GM12878 (cell line): ENCODE results near the gene VEGFA. TPM values are rescaled to one million over a fixed set of nuclear protein-coding genes. Genes with fewer than 3 reads are reported as not detected.

Experiments
- ATAC-seq: fragments of 200-7000 bp; cut with Tn5 transposase; 3 replicates; pipeline ENCODE4 v1.9.1; 2020; ENCODE audit warnings: mild to moderate bottlenecking, moderate library complexity
- BruUV-seq: library from RNA; stranded (reverse); fragments of 400-500 nt; replicated peaks from 2 replicates; lab custom pipeline; 2021; lab: Mats Ljungman, UMichigan
- CTCF ChIA-PET: fragments of 300-600 bp; sonication (Branson Sonifier 250); formaldehyde crosslinking; extraction: SDS; loops from one replicate; lab custom pipeline; 2021; ENCODE audit warnings: inconsistent platforms; lab: Yijun Ruan, JAX
- POLR2A ChIA-PET: fragments of 350-600 bp; formaldehyde crosslinking; extraction: SDS; loops from one replicate; lab custom pipeline; 2021; ENCODE audit warnings: inconsistent platforms; lab: Charles Lee
- RAD21 ChIA-PET: fragments of 300-600 bp; sonication (Branson Sonifier 250); formaldehyde crosslinking; loops from one replicate; lab custom pipeline; 2023; ENCODE audit warnings: antibody characterized with exemption; ENCODE audit not compliant: unreplicated experiment; lab: Charles Lee
- SMC1A ChIA-PET: fragments of 300-600 bp; sonication (Branson Sonifier 250); formaldehyde crosslinking; loops from one replicate; lab custom pipeline; 2023; ENCODE audit not compliant: unreplicated experiment, uncharacterized antibody; lab: Charles Lee
- DNase-seq: peaks from one replicate; pipeline ENCODE4 v3.0.0-alpha.2; 2011; ENCODE audit warnings: low read depth, low spot score
- FAIRE-seq: peaks from 3 replicates; lab custom pipeline; 2011; peaks lifted over from hg19 to GRCh38; lab: Jason Lieb, UNC
- H2AFZ ChIP-seq: 2 replicates; pipeline ENCODE4 v1.6.0; 2011; ENCODE audit warnings: low read depth, low read length, control low read depth; ENCODE audit not compliant: control insufficient read depth
- H3K27ac ChIP-seq: 2 replicates; pipeline ENCODE4 v1.5.1; 2011; ENCODE audit warnings: control low read depth; ENCODE audit not compliant: control insufficient read depth, insufficient read depth
- H3K27me3 ChIP-seq, 2 experiments: replicated peaks in 1 of 2; 2 replicates each; pipeline versions ENCODE4 v1.6.0 to v1.6.1; 2011; ENCODE audit warnings: low read length in 1 of 2; ENCODE audit not compliant: control insufficient read depth in 2 of 2, insufficient read depth in 2 of 2
- H3K36me3 ChIP-seq, 2 experiments: 2 replicates each; pipeline ENCODE4 v1.5.1; 2011; ENCODE audit warnings: low read length in 1 of 2; ENCODE audit not compliant: control insufficient read depth in 2 of 2, insufficient read depth in 2 of 2
- H3K4me1 ChIP-seq: 2 replicates; pipeline ENCODE4 v1.6.1; 2011; ENCODE audit warnings: mild to moderate bottlenecking, low read length, moderate library complexity, mixed read lengths; ENCODE audit not compliant: control insufficient read depth, insufficient read depth
- H3K4me2 ChIP-seq: 2 replicates; pipeline ENCODE4 v1.6.0; 2011; ENCODE audit warnings: control low read depth; ENCODE audit not compliant: control insufficient read depth, insufficient read depth
- H3K4me3 ChIP-seq: fragments of 200-600 bp; sonication (generic); 2 replicates; pipeline ENCODE4 v1.5.1; 2016
- H3K79me2 ChIP-seq: 2 replicates; pipeline ENCODE4 v1.6.0; 2011; ENCODE audit warnings: low read length; ENCODE audit not compliant: control insufficient read depth, insufficient read depth
- H3K9ac ChIP-seq: 2 replicates; pipeline ENCODE4 v1.8.0; 2011; ENCODE audit warnings: low read length, control low read depth, mixed read lengths; ENCODE audit not compliant: control insufficient read depth, insufficient read depth
- H3K9me3 ChIP-seq: replicated peaks from 3 replicates; pipeline ENCODE4 v1.5.1; 2011; ENCODE audit warnings: mild to moderate bottlenecking, low read length; ENCODE audit not compliant: control insufficient read depth, insufficient read depth
- H4K20me1 ChIP-seq: 2 replicates; pipeline ENCODE4 v1.6.0; 2011; ENCODE audit not compliant: control insufficient read depth, insufficient read depth
- ATF7 ChIP-seq: fragments of 450-650 bp; IDR thresholded peaks from 2 replicates; pipeline ENCODE4 v1.6.1; 2016; ENCODE audit warnings: low read depth, mild to moderate bottlenecking
- BACH1 ChIP-seq: fragments of 450-650 bp; IDR thresholded peaks from 2 replicates; pipeline ENCODE4 v1.6.1; 2017; ENCODE audit warnings: mild to moderate bottlenecking, borderline replicate concordance
- CEBPB ChIP-seq, 2 experiments: fragments of 150-350 bp in 1 of 2; IDR thresholded peaks; 2 replicates each; pipeline ENCODE4 v1.6.1; 2012 to 2014; ENCODE audit warnings: low read depth in 2 of 2, low read length in 2 of 2, borderline replicate concordance in 1 of 2, inconsistent platforms in 1 of 2
- DPF2 ChIP-seq: fragments of 450-650 bp; IDR thresholded peaks from 2 replicates; pipeline ENCODE4 v1.6.1; 2017; ENCODE audit warnings: mild to moderate bottlenecking
- EED ChIP-seq: sonication (generic); IDR thresholded peaks from 2 replicates; pipeline ENCODE4 v1.6.1; 2016; ENCODE audit warnings: antibody characterized with exemption, low read depth
- HDGF ChIP-seq: fragments of 450-650 bp; IDR thresholded peaks from 2 replicates; pipeline ENCODE4 v1.6.1; 2016; ENCODE audit warnings: antibody characterized with exemption
- IKZF2 ChIP-seq, 2 experiments: fragments of 450-650 bp; IDR thresholded peaks; 2 replicates each; pipeline ENCODE4 v1.6.1; 2017; ENCODE audit warnings: mild to moderate bottlenecking in 2 of 2, moderate library complexity in 2 of 2
- LARP7 ChIP-seq: fragments of 450-650 bp; IDR thresholded peaks from 2 replicates; pipeline ENCODE4 v1.6.1; 2017; ENCODE audit warnings: mild to moderate bottlenecking
- MEF2B ChIP-seq: fragments of 450-650 bp; IDR thresholded peaks from 2 replicates; pipeline ENCODE4 v1.6.1; 2018; ENCODE audit warnings: mild to moderate bottlenecking, moderate library complexity; ENCODE audit not compliant: partially characterized antibody, poor library complexity, severe bottlenecking
- NR2F1 ChIP-seq: fragments of 450-650 bp; conservative IDR thresholded peaks from 2 replicates; pipeline ENCODE4 v1.6.1; 2017; ENCODE audit warnings: mild to moderate bottlenecking
- POLR2A ChIP-seq: IDR thresholded peaks from 2 replicates; pipeline ENCODE4 v1.6.1; 2011; ENCODE audit warnings: low read depth, mild to moderate bottlenecking, low read length
- RAD51 ChIP-seq: fragments of 450-650 bp; IDR thresholded peaks from 2 replicates; pipeline ENCODE4 v1.6.1; 2016; ENCODE audit warnings: moderate library complexity, mild to moderate bottlenecking, inconsistent platforms
- SIN3A ChIP-seq: IDR thresholded peaks from 2 replicates; pipeline ENCODE4 v1.6.1; 2012; ENCODE audit warnings: low read depth, low read length, improper control_type of control experiment
- SMARCA5 ChIP-seq: fragments of 450-650 bp; IDR thresholded peaks from 2 replicates; pipeline ENCODE4 v1.6.1; 2017; ENCODE audit warnings: mild to moderate bottlenecking
- YY1 ChIP-seq: IDR thresholded peaks from 2 replicates; pipeline ENCODE4 v1.6.1; 2011; ENCODE audit warnings: low read depth, mild to moderate bottlenecking, low read length
- WGBS: methylation state at CpG from one replicate; pipeline ENCODE4 v1.1.6; 2016; ENCODE audit warnings: low lambda C conversion rate; ENCODE audit not compliant: insufficient replicate concordance, insufficient coverage; ENCODE audit errors: missing lambda C conversion rate; 5-methylcytosine and 5-hydroxymethylcytosine counted together
- in situ Hi-C: fragments of 300-500 bp; cut with MboI; formaldehyde crosslinking; loops from 9 replicates; pipeline ENCODE4 v1.14.3; 2018; ENCODE audit warnings: mixed read lengths
- intact Hi-C: fragments of 100-400 bp; cut with micrococcal nuclease; formaldehyde crosslinking; loops from one replicate; pipeline ENCODE4 v1.14.2; 2022; ENCODE audit not compliant: unreplicated experiment
- polyA plus RNA-seq, 11 experiments: library from polyadenylated mRNA; depleted of rRNA in 4 of 11; unstranded in 6 of 11; stranded (reverse) in 5 of 11; fragments of >200 nt; fragmentation: Nextera tagmentation in 4 of 11; fragmentation: Illumina TruSeq in 1 of 11; extraction: Ambion mirVana in 4 of 11; extraction: Trizol in 1 of 11; gene quantifications; 1 replicate in 1 of 11; 2 replicates in 10 of 11; pipeline versions ENCODE4 v1.2.1 to v1.2.3, GENCODE V29; 2011 to 2016; ENCODE audit warnings: inconsistent platforms in 2 of 11, missing spikeins in 2 of 11, low read depth in 1 of 11
- total RNA-seq, 4 experiments: library from RNA; depleted of rRNA in 3 of 4; stranded (reverse); fragments of >200 nt in 3 of 4; fragmentation: Illumina TruSeq in 1 of 4; extraction: Trizol in 1 of 4; gene quantifications; 2 replicates each; pipeline versions ENCODE4 v1.2.1 to v1.2.3, GENCODE V29; 2013 to 2021
- TF ChIP-seq, protein P1 (sequence below): IDR thresholded peaks from 2 replicates; pipeline ENCODE4 v1.6.1; 2011; ENCODE audit warnings: borderline replicate concordance, low read depth, mild to moderate bottlenecking, moderate library complexity, mixed read lengths, low read length; ENCODE audit not compliant: insufficient read depth; ENCODE audit errors: extremely low read length
- TF ChIP-seq, protein P2 (sequence below): IDR thresholded peaks from 2 replicates; pipeline ENCODE4 v1.6.1; 2011; ENCODE audit warnings: low read depth, low read length, improper control_type of control experiment, borderline replicate concordance

Gene VEGFA
- total and polyA plus RNA-seq, 10 of the 15 experiments (the other 5 are each of a cell fraction or from before 2014, with no cell fraction given) = 0.96 to 140 (median 16.9) TPM

DNA sequence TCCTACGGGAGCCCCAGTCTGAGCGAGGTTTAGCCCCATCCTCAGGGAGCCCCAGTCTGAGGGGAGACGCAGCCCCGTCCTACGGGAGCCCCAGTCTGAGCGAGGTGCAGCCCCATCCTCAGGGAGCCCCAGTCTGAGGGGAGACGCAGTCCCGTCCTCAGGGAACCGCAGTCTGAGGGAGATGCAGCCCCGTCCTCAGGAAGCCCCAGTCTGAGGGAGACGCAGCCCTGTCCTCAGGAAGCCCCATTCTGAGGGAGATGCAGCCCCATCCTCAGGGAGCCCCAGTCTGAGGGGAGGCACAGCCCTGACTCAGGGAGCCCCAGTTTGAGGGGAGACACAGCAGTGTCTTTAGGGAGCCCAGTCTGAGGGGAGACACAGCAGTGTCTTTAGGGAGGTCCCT is 27.9 kb downstream of the VEGFA start:
- Histone ChIP-seq H3K9me3 (no peaks in the 10 kb centered on the region), H2AFZ (no peak overlapping the region), H3K9ac (no peak overlapping the region), H3K4me1 (peaks cover 9% of the 10 kb centered on the region), H3K4me3 (no peak overlapping the region), H3K27ac (no peak overlapping the region), H3K27me3 (no peaks in the 10 kb centered on the region; a peak in 1 of 4 replicates), H4K20me1 (no peaks in the 10 kb centered on the region), H3K4me2 (no peak overlapping the region), H3K36me3 (no peaks in the 10 kb centered on the region), H3K79me2 (no peaks in the 10 kb centered on the region)
- ChIA-PET SMC1A (interaction anchor here (0.7 kb wide), 1 partner anchor 19 kb away, joined by 3 read pairs; no protein-coding TSS in a partner anchor), CTCF (interaction anchor here (1.2 kb wide), 1 partner anchor 21 kb away, joined by 3 read pairs; no protein-coding TSS in a partner anchor), POLR2A (no interaction called here), RAD21 (no interaction called here)
- TF ChIP-seq SMARCA5 = no peak
- TF ChIP-seq CEBPB (IDR thresholded peaks at IDR 0.05; ENCODE audit: borderline replicate concordance in 1 of 2, low read depth in 2 of 2, low read length in 2 of 2) = no peak
- TF ChIP-seq SIN3A = no peak
- WGBS = 70% methylated on average over 11 of the region's 11 CpGs
- BruUV-seq = no TSS peak
- in situ Hi-C loops (no loop called here), intact Hi-C loops (no loop called here)
- ATAC-seq (no peak), DNase-seq (no peak), FAIRE-seq (no peak)

DNA sequence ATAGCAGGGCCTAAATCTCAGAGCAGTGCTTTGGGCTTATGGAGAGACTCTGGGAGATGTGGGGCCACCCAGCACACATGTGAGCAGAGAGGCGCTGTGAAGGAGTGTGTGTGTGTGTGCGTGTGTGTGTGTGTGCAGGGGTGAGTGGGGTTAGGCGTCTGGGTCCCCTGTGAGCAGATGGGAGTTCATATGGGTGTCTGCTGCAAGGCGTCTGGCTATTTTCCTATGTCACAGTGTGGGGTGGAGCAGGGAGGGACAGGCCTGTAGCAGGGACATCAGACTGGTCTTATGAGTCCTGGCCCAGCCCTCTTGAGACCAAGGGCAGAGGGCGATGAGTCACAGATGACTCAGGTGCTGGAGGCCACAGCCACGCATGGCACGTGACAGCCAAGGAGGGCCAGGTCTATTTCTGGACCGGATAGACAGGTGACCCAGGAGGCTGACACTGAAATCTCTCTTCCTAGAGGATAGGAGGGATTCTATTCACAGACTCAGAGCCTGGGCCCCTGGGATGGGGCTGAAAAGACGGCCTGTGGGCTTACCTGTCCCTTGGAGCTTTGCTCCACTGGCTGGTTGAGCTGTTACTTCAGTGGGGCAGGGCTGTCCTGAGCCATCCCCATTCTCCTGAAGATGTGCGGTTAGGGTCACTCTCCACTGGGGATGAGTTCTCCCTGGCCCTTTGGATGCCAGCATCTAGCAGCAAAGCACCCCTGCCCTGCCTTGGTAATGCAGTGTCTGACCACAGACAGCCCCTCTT is 28.9 kb downstream of the VEGFA start:
- 36% methylated on average over 10 of the region's 10 CpGs for WGBS
- no peaks in the 10 kb centered on the region for H3K9me3 ChIP-seq
- no peaks in the 10 kb centered on the region for H3K36me3 ChIP-seq
- in situ Hi-C loops (no loop called here), intact Hi-C loops (no loop called here)
- no peak overlapping the region for H3K9ac ChIP-seq
- FAIRE-seq = no peak
- H3K79me2 ChIP-seq = no peaks in the 10 kb centered on the region
- H4K20me1 ChIP-seq = no peaks in the 10 kb centered on the region
- no peak overlapping the region for H3K4me2 ChIP-seq
- peaks cover 9% of the 10 kb centered on the region for H3K4me1 ChIP-seq
- no peaks in the 10 kb centered on the region; a peak in 1 of 4 replicates for H3K27me3 ChIP-seq
- ChIA-PET CTCF (interaction anchor here (0.8 to 1.0 kb wide), 2 partner anchors 57 to 211 kb away, joined by 3 read pairs; no protein-coding TSS in a partner anchor), SMC1A (interaction anchor here (0.5 to 1.2 kb wide), 2 partner anchors 56 to 158 kb away, joined by 3 read pairs; no protein-coding TSS in a partner anchor), RAD21 (no interaction called here), POLR2A (no interaction called here)
- peak; percentile 34 for DNase-seq
- H2AFZ ChIP-seq = no peak overlapping the region
- ATAC-seq = peak; percentile 92
- no peak overlapping the region for H3K27ac ChIP-seq
- H3K4me3 ChIP-seq = no peak overlapping the region
- no TSS peak for BruUV-seq
- TF ChIP-seq IKZF2 (IDR thresholded peaks at IDR 0.05) (peak; percentile 28 to 41; a peak in 2 of 4 replicates), LARP7 (no peak), BACH1 (peak; percentile 88; the same call in 1 of the 2 replicates), NR2F1 (peak; percentile 59; the same call in 1 of the 2 replicates), EED (0 out of 2 replicates have a peak, but pooled peaks have one; percentile 17), MEF2B (peak; percentile 66), POLR2A (no peak), RAD51 (peak; percentile 89), YY1 (no peak), ATF7 (0 out of 2 replicates have a peak, but pooled peaks have one; percentile 26), HDGF (peak; percentile 75; the same call in 1 of the 2 replicates), DPF2 (peak; percentile 40)
- TF ChIP-seq, protein P1, sequence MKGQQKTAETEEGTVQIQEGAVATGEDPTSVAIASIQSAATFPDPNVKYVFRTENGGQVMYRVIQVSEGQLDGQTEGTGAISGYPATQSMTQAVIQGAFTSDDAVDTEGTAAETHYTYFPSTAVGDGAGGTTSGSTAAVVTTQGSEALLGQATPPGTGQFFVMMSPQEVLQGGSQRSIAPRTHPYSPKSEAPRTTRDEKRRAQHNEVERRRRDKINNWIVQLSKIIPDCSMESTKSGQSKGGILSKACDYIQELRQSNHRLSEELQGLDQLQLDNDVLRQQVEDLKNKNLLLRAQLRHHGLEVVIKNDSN = peak; percentile 63
- TF ChIP-seq, protein P2, sequence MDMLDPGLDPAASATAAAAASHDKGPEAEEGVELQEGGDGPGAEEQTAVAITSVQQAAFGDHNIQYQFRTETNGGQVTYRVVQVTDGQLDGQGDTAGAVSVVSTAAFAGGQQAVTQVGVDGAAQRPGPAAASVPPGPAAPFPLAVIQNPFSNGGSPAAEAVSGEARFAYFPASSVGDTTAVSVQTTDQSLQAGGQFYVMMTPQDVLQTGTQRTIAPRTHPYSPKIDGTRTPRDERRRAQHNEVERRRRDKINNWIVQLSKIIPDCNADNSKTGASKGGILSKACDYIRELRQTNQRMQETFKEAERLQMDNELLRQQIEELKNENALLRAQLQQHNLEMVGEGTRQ = peak; percentile 33; the same call in 1 of the 2 replicates
